DND-41 (cell line): ENCODE data around the gene CREM.

Experiments
- ATAC-seq: fragments of 200-7000 bp; cut with Tn5 transposase; 3 replicates; pipeline ENCODE4 v1.9.1; 2021; ENCODE audit warnings: low read depth; ENCODE audit not compliant: insufficient read depth
- DNase-seq: peaks from one replicate; pipeline ENCODE4 v3.0.0-alpha.2; 2020
- H2AFZ ChIP-seq: 2 replicates; pipeline ENCODE4 v1.6.0; 2012; ENCODE audit warnings: low read depth, low read length
- H3K27ac ChIP-seq: 2 replicates; pipeline ENCODE4 v1.5.1; 2012; ENCODE audit warnings: low read length, inconsistent platforms
- H3K27me3 ChIP-seq: fragments of 200-600 bp; sonication (generic); 2 replicates; pipeline ENCODE4 v1.6.0; 2012; ENCODE audit warnings: low read length, mild to moderate bottlenecking, inconsistent platforms; ENCODE audit not compliant: insufficient read depth, poor library complexity
- H3K36me3 ChIP-seq: 2 replicates; pipeline ENCODE4 v1.5.1; 2012; ENCODE audit warnings: low read length, inconsistent platforms; ENCODE audit not compliant: insufficient read depth
- H3K4me1 ChIP-seq: 2 replicates; pipeline ENCODE4 v1.5.1; 2012; ENCODE audit warnings: mild to moderate bottlenecking, low read length; ENCODE audit not compliant: insufficient read depth
- H3K4me2 ChIP-seq: 2 replicates; pipeline ENCODE4 v1.6.0; 2012; ENCODE audit warnings: mild to moderate bottlenecking, moderate library complexity, low read length, inconsistent platforms; ENCODE audit not compliant: insufficient read depth
- H3K4me3 ChIP-seq, 2 experiments: fragments of 200-600 bp in 1 of 2; shearing (Covaris generic) in 1 of 2; 2 replicates each; pipeline ENCODE4 v1.5.1; 2012 to 2016; ENCODE audit warnings: inconsistent platforms in 2 of 2, low read length in 2 of 2, mild to moderate bottlenecking in 2 of 2, low read depth in 1 of 2, moderate library complexity in 1 of 2
- H3K79me2 ChIP-seq: 2 replicates; pipeline ENCODE4 v1.6.0; 2012; ENCODE audit warnings: low read length, inconsistent platforms; ENCODE audit not compliant: insufficient read depth
- H3K9ac ChIP-seq: 2 replicates; pipeline ENCODE4 v1.6.0; 2012; ENCODE audit warnings: low read depth, mild to moderate bottlenecking, inconsistent platforms, low read length, moderate library complexity
- H3K9me3 ChIP-seq: 2 replicates; pipeline ENCODE4 v1.5.1; 2012; ENCODE audit warnings: low read length, moderate library complexity, mild to moderate bottlenecking, inconsistent platforms; ENCODE audit not compliant: insufficient read depth, severe bottlenecking
- H4K20me1 ChIP-seq: 2 replicates; pipeline ENCODE4 v1.6.0; 2012; ENCODE audit warnings: low read length; ENCODE audit not compliant: insufficient read depth
- CTCF ChIP-seq: IDR thresholded peaks from 2 replicates; pipeline ENCODE4 v1.5.1; 2012; ENCODE audit warnings: borderline replicate concordance, low read length, moderate library complexity, mild to moderate bottlenecking; ENCODE audit not compliant: poor library complexity, severe bottlenecking; ENCODE audit errors: extremely low read depth
- EZH2 ChIP-seq: IDR thresholded peaks from 3 replicates; pipeline ENCODE4 v1.6.1; 2012; ENCODE audit warnings: borderline replicate concordance, low read depth, mild to moderate bottlenecking, moderate library complexity, low read length, inconsistent platforms; ENCODE audit not compliant: severe bottlenecking

Gene CREM

GRCh38 chr10:35150308-35150707 is 23.7 kb downstream of the CREM start:
- Histone ChIP-seq H3K27ac (no peak overlapping the region), H3K79me2 (no peaks in the 10 kb centered on the region), H3K4me1 (no peaks in the 10 kb centered on the region), H3K4me3 (no peak overlapping the region), H3K4me2 (no peak overlapping the region), H3K36me3 (peaks cover 11% of the 10 kb centered on the region; the same call in 1 of the 2 replicates), H3K9me3 (no peaks in the 10 kb centered on the region), H3K27me3 (no peaks in the 10 kb centered on the region), H2AFZ (no peak overlapping the region), H3K9ac (no peak overlapping the region), H4K20me1 (no peaks in the 10 kb centered on the region)
- no peak for ATAC-seq
- no peak for DNase-seq
- no peak for TF ChIP-seq EZH2
- TF ChIP-seq CTCF: no peak

GRCh38 chr10:35152992-35153391 is 26.3 kb downstream of the CREM start:
- TF ChIP-seq CTCF (no peak), EZH2 (no peak)
- H3K9ac ChIP-seq: no peak overlapping the region
- H3K79me2 ChIP-seq: no peaks in the 10 kb centered on the region
- DNase-seq (no peak), ATAC-seq (no peak)
- no peaks in the 10 kb centered on the region for H3K27me3 ChIP-seq
- H3K4me3 ChIP-seq: no peak overlapping the region
- no peaks in the 10 kb centered on the region for H4K20me1 ChIP-seq
- no peak overlapping the region for H2AFZ ChIP-seq
- peaks cover 11% of the 10 kb centered on the region; the same call in 1 of the 2 replicates for H3K36me3 ChIP-seq
- no peaks in the 10 kb centered on the region for H3K4me1 ChIP-seq
- no peaks in the 10 kb centered on the region for H3K9me3 ChIP-seq
- H3K27ac ChIP-seq: no peak overlapping the region
- H3K4me2 ChIP-seq: no peak overlapping the region

- no peak overlapping the region for H3K27ac ChIP-seq
- no peaks in the 10 kb centered on the region for H3K4me1 ChIP-seq
- H3K4me3 ChIP-seq: no peak overlapping the region
- H2AFZ ChIP-seq: no peak overlapping the region
- H3K9me3 ChIP-seq: no peaks in the 10 kb centered on the region
- DNase-seq: no peak
- H3K79me2 ChIP-seq: no peaks in the 10 kb centered on the region
- H3K36me3 ChIP-seq: peaks cover 7% of the 10 kb centered on the region; the same call in 1 of the 2 replicates
- no peak overlapping the region for H3K9ac ChIP-seq
- no peaks in the 10 kb centered on the region for H4K20me1 ChIP-seq
- H3K4me2 ChIP-seq: no peak overlapping the region
- no peak for ATAC-seq
- no peak for TF ChIP-seq EZH2
- TF ChIP-seq CTCF: no peak
- no peaks in the 10 kb centered on the region for H3K27me3 ChIP-seq
These were observed 27.1 kb downstream of the CREM start for GRCh38 chr10:35153716-35154115.

- Histone ChIP-seq H3K27ac (no peak overlapping the region), H3K79me2 (no peaks in the 10 kb centered on the region), H4K20me1 (no peaks in the 10 kb centered on the region), H3K36me3 (no peaks in the 10 kb centered on the region), H3K4me3 (no peak overlapping the region), H3K9me3 (no peaks in the 10 kb centered on the region), H3K4me1 (no peaks in the 10 kb centered on the region), H2AFZ (no peak overlapping the region), H3K4me2 (no peak overlapping the region), H3K9ac (no peak overlapping the region), H3K27me3 (no peaks in the 10 kb centered on the region)
- no peak for DNase-seq
- ATAC-seq: no peak
- TF ChIP-seq CTCF: no peak
- no peak for TF ChIP-seq EZH2
These were observed 34.1 kb downstream of the CREM start for GRCh38 chr10:35160743-35161142.
